MM.1S (cell line): ENCODE measurements around the gene NAA10.
A peak's percentile ranks its signal among the peaks of the same experiment; 100 is the strongest.

Experiments used
- DNase-seq: peaks from one replicate; pipeline ENCODE4 v3.0.0-alpha.2; 2015
- H2AFZ ChIP-seq: fragments of 300-600 bp; sonication (generic); 2 replicates; pipeline ENCODE4 v1.6.0; 2016; ENCODE audit warnings: antibody characterized with exemption, low read length
- H3F3A ChIP-seq: fragments of 300-600 bp; sonication (generic); 2 replicates; pipeline ENCODE4 v1.6.1; 2016; ENCODE audit warnings: mild to moderate bottlenecking, antibody characterized with exemption, low read length, moderate library complexity, mixed read lengths; ENCODE audit not compliant: insufficient read depth
- H3K27ac ChIP-seq: fragments of 300-600 bp; sonication (generic); 2 replicates; pipeline ENCODE4 v1.5.1; 2016; ENCODE audit warnings: mild to moderate bottlenecking, low read length
- H3K27me3 ChIP-seq: fragments of 300-600 bp; sonication (generic); replicated peaks from 2 replicates; pipeline ENCODE4 v1.6.0; 2016; ENCODE audit warnings: low read length; ENCODE audit not compliant: insufficient read depth
- H3K36me3 ChIP-seq: fragments of 300-600 bp; sonication (generic); replicated peaks from 2 replicates; pipeline ENCODE4 v1.6.1; 2016; ENCODE audit warnings: mild to moderate bottlenecking, low read length, mixed read lengths; ENCODE audit not compliant: insufficient read depth
- H3K4me1 ChIP-seq: fragments of 300-600 bp; sonication (generic); 2 replicates; pipeline ENCODE4 v1.6.1; 2016; ENCODE audit warnings: low read length, mixed read lengths
- H3K4me2 ChIP-seq: fragments of 300-600 bp; sonication (generic); 2 replicates; pipeline ENCODE4 v1.6.0; 2016; ENCODE audit warnings: low read depth, low read length
- H3K4me3 ChIP-seq: fragments of 300-600 bp; sonication (generic); 2 replicates; pipeline ENCODE4 v1.5.1; 2016; ENCODE audit warnings: low read length, mixed read lengths
- H3K79me2 ChIP-seq: fragments of 300-600 bp; sonication (generic); 2 replicates; pipeline ENCODE4 v1.6.1; 2016; ENCODE audit warnings: mixed run types, low read length, mixed read lengths
- H3K9ac ChIP-seq: fragments of 300-600 bp; sonication (generic); 2 replicates; pipeline ENCODE4 v1.6.1; 2016; ENCODE audit warnings: low read length, mixed read lengths
- H3K9me2 ChIP-seq: fragments of 300-600 bp; sonication (generic); replicated peaks from 2 replicates; pipeline ENCODE4 v1.6.1; 2016; ENCODE audit warnings: mild to moderate bottlenecking, low read length, mixed read lengths; ENCODE audit not compliant: insufficient read depth
- H3K9me3 ChIP-seq: fragments of 300-600 bp; sonication (generic); replicated peaks from 2 replicates; pipeline ENCODE4 v1.6.1; 2016; ENCODE audit warnings: mild to moderate bottlenecking, low read length, mixed read lengths; ENCODE audit not compliant: insufficient read depth
- H4K20me1 ChIP-seq: fragments of 300-600 bp; sonication (generic); 2 replicates; pipeline ENCODE4 v1.6.1; 2016; ENCODE audit warnings: mild to moderate bottlenecking, low read length, moderate library complexity, mixed read lengths; ENCODE audit not compliant: insufficient read depth
- EZH2 ChIP-seq: fragments of 300-600 bp; sonication (generic); optimal IDR thresholded peaks from 2 replicates; pipeline ENCODE3; 2017; ENCODE audit warnings: low read depth, mild to moderate bottlenecking, antibody characterized with exemption, low read length, mixed read lengths
- EZH2phosphoT487 ChIP-seq: fragments of 300-600 bp; sonication (generic); IDR thresholded peaks from 2 replicates; pipeline ENCODE4 v1.6.1; 2018; ENCODE audit warnings: antibody characterized with exemption, low read length
- TF ChIP-seq, protein P1 (sequence below): fragments of 300-600 bp; sonication (generic); IDR thresholded peaks from 2 replicates; pipeline ENCODE4 v1.5.1; 2016; ENCODE audit warnings: antibody characterized with exemption, low read length, mixed read lengths

NAA10 gene

GRCh38 chrX:153900831-153901752 is 33.7 kb downstream of the NAA10 start:
- no peaks in the 10 kb centered on the region for H4K20me1 ChIP-seq
- no peak overlapping the region for H3K9ac ChIP-seq
- H3K9me2 ChIP-seq: no peaks in the 10 kb centered on the region
- no peak overlapping the region for H2AFZ ChIP-seq
- peaks cover 3% of the 10 kb centered on the region; the same call in 1 of the 2 replicates for H3F3A ChIP-seq
- TF ChIP-seq EZH2phosphoT487 (no peak), EZH2 (no peak)
- TF ChIP-seq, protein P1, sequence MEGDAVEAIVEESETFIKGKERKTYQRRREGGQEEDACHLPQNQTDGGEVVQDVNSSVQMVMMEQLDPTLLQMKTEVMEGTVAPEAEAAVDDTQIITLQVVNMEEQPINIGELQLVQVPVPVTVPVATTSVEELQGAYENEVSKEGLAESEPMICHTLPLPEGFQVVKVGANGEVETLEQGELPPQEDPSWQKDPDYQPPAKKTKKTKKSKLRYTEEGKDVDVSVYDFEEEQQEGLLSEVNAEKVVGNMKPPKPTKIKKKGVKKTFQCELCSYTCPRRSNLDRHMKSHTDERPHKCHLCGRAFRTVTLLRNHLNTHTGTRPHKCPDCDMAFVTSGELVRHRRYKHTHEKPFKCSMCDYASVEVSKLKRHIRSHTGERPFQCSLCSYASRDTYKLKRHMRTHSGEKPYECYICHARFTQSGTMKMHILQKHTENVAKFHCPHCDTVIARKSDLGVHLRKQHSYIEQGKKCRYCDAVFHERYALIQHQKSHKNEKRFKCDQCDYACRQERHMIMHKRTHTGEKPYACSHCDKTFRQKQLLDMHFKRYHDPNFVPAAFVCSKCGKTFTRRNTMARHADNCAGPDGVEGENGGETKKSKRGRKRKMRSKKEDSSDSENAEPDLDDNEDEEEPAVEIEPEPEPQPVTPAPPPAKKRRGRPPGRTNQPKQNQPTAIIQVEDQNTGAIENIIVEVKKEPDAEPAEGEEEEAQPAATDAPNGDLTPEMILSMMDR: no peak
- H3K79me2 ChIP-seq: no peaks in the 10 kb centered on the region
- H3K9me3 ChIP-seq: no peaks in the 10 kb centered on the region
- no peak overlapping the region for H3K27ac ChIP-seq
- 0 out of 2 replicates have a peak, but pooled peaks cover 9% of the 10 kb centered on the region for H3K4me1 ChIP-seq
- H3K27me3 ChIP-seq: no peaks in the 10 kb centered on the region
- no peak overlapping the region for H3K4me3 ChIP-seq
- peak overlapping the region; percentile 60 for H3K4me2 ChIP-seq
- no peaks in the 10 kb centered on the region for H3K36me3 ChIP-seq
- peak; percentile 78 for DNase-seq

GRCh38 chrX:153897899-153898298 is 36.9 kb downstream of the NAA10 start:
- no peak for DNase-seq

DNA sequence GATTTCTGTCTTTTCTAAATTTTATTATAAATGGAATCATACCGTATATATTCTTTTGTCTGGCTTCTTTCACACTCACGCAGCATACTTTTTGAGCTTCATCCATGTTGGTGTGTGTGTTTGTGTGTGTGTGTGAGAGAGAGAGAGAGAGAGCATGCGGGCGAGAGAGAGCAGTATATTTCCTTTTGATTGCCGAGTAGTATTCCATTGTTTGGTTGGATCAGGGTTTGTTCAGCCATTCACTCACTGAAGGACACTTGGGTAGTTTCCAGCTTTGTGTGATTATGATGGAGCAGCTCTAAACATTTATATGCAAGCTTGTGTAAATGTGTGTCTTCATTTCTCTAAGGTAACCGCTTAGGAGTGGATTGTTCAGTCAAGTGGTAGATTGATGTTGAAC is 45.7 kb downstream of the NAA10 start:
- H3K4me1 ChIP-seq: no peaks in the 10 kb centered on the region
- H3K27me3 ChIP-seq: peaks cover 22% of the 10 kb centered on the region
- H3K9me2 ChIP-seq: no peaks in the 10 kb centered on the region
- no peaks in the 10 kb centered on the region for H3K9me3 ChIP-seq
- H4K20me1 ChIP-seq: no peaks in the 10 kb centered on the region
- TF ChIP-seq EZH2: no peak
- no peak for TF ChIP-seq EZH2phosphoT487
- TF ChIP-seq, protein P1: no peak
- H2AFZ ChIP-seq: no peak overlapping the region
- no peak for DNase-seq
- no peak overlapping the region for H3K27ac ChIP-seq
- H3K79me2 ChIP-seq: no peaks in the 10 kb centered on the region
- H3K4me3 ChIP-seq: no peak overlapping the region
- H3K36me3 ChIP-seq: no peaks in the 10 kb centered on the region
- H3F3A ChIP-seq: no peaks in the 10 kb centered on the region
- H3K9ac ChIP-seq: no peak overlapping the region
- no peak overlapping the region for H3K4me2 ChIP-seq

More at GRCh38 chrX:153897899-153898298, 36.9 kb downstream of the NAA10 start:
- Histone ChIP-seq H3K4me2 (no peak overlapping the region), H3K9me2 (no peaks in the 10 kb centered on the region), H2AFZ (no peak overlapping the region), H3K27ac (no peak overlapping the region), H3K79me2 (no peaks in the 10 kb centered on the region), H3K9ac (no peak overlapping the region), H3K27me3 (0 out of 2 replicates have a peak, but pooled peaks cover 5% of the 10 kb centered on the region), H3K4me3 (no peak overlapping the region), H3K9me3 (no peaks in the 10 kb centered on the region), H3K4me1 (0 out of 2 replicates have a peak, but pooled peaks cover 9% of the 10 kb centered on the region), H3K36me3 (no peaks in the 10 kb centered on the region), H3F3A (peaks cover 3% of the 10 kb centered on the region; the same call in 1 of the 2 replicates), H4K20me1 (no peaks in the 10 kb centered on the region)
- TF ChIP-seq, protein P1: no peak
- TF ChIP-seq EZH2 (no peak), EZH2phosphoT487 (no peak)
